Measurements from ENCODE around the gene EZR.
"Not testable (repeated sequence)": the region's sequence is repeated elsewhere in the genome, so short reads cannot be mapped to it uniquely, and the experiment has no call there.

Gene EZR

DNA sequence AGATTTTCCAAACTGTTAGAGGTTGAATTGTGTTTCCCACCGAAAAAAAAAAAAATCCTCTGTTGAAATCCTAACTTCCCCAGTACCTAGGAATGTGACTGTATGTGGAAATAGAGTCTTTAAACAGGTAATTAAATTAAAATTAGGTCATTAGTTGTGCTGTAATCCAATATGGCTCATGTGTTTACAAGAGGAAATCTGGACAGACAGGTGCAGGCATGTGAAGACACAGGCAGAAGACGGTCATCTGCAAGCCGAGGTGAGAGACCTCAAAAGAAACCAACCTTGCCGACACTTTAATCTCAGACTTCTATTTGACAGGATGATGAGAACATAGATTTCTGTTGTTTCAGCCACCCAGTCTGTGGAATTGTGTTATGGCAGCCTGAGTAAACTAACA is 28.6 kb upstream of the EZR start:
- Histone ChIP-seq H3K27ac (no peak overlapping the region), H3K4me3 (no peak overlapping the region), H3K9ac (ENCODE audit: insufficient read length) (no peak overlapping the region), H3K9me3 (ENCODE audit: low read depth, low read length) (no peaks in the 10 kb centered on the region), H3K36me3 (ENCODE audit: insufficient read depth, low read length) (no peaks in the 10 kb centered on the region)
- TF ChIP-seq EZH2 (IDR thresholded peaks at IDR 0.05) = no peak
- no peak for TF ChIP-seq POLR2AphosphoS5 (IDR thresholded peaks at IDR 0.05; ENCODE audit: borderline replicate concordance, low read depth, low read length)
- no peak for TF ChIP-seq FOXP2 (optimal IDR thresholded peaks at IDR 0.05; ENCODE audit: control extremely low read depth, extremely low read length, insufficient read depth)
- DNase-seq (ENCODE audit: low read depth, low spot score) = no peak

DNA sequence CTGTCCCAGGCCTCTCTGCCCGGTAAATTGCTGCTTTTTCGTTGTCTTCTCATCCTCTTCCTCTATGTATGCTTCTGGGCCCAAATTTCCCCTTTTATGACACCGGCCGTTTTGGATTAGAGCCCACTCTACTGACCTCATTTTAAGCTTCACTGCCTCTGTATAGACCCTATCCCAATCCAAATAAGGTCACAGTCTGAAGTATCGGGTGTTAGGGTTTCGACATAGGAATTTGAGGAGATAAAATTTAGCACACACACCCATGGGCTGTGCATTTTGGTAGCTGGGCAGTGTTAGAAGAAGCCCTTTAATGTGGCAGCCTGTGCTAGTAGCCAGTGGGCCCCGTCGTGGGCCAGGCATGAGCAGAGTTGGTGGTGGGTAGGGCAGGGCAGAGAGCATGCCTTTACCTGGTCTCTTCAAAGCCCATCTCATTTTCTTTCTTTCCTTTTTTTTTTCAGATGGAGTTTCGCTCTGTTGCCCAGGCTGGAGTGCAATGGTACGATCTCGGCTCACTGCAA is 27.9 kb upstream of the EZR start:
- H3K27ac ChIP-seq = no peak overlapping the region
- no peak for TF ChIP-seq POLR2AphosphoS5 (IDR thresholded peaks at IDR 0.05; ENCODE audit: borderline replicate concordance, low read depth, low read length)
- no peak for TF ChIP-seq EZH2 (IDR thresholded peaks at IDR 0.05)
- no peak for TF ChIP-seq FOXP2 (optimal IDR thresholded peaks at IDR 0.05; ENCODE audit: control extremely low read depth, extremely low read length, insufficient read depth)
- DNase-seq (ENCODE audit: low read depth, low spot score) = no peak
- H3K4me3 ChIP-seq = no peak overlapping the region
- H3K36me3 ChIP-seq (ENCODE audit: insufficient read depth, low read length) = no peaks in the 10 kb centered on the region
- no peaks in the 10 kb centered on the region for H3K9me3 ChIP-seq (ENCODE audit: low read depth, low read length)
- no peak overlapping the region for H3K9ac ChIP-seq (ENCODE audit: insufficient read length)

DNA sequence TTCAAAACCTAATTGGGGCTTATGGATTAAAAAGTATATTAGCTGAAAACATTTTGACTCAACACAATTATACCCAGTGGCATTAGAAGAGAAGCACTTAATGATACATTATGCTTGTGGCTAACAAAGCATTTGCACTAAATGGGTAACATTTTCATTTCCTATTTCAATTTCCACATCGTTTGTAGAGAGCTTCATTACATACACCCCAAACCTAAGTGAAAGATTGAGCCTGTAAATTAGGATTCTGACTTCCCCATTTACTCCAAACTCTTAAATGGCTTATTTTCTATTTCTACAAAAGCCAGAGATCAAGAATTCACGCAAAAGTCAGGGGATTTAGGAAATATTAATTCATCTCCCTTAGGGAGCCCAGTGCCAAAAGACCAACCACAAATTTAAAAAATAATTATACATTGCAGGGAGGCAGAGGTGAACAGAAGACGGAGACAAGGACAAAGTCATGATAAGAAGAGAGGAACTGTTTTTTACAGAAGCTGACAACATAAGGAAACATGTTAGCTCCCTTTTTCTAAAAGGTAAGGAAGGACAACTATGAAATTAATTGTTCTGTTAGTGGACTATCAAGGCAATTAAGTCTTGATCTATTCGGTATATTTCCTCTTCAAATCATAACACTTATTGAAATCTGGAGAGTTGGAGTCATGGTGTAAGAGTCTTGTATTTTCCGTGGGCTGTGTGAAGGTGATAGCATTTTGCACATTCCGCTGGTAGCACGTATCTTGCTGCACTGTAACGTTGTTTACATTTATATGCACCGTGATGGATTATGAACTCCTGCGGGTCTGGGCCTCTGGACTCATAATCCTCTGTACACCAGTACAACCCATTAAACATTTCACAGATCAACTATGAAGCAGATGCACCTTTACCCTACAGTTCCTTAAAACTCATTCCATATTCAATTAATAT is 24.8 kb upstream of the EZR start:
- H3K27ac ChIP-seq = no peak overlapping the region
- no peak overlapping the region for H3K4me3 ChIP-seq
- no peaks in the 10 kb centered on the region for H3K36me3 ChIP-seq (ENCODE audit: insufficient read depth, low read length)
- TF ChIP-seq FOXP2 (optimal IDR thresholded peaks at IDR 0.05; ENCODE audit: control extremely low read depth, extremely low read length, insufficient read depth) (no peak), EZH2 (IDR thresholded peaks at IDR 0.05) (no peak), POLR2AphosphoS5 (IDR thresholded peaks at IDR 0.05; ENCODE audit: borderline replicate concordance, low read depth, low read length) (no peak)
- H3K9me3 ChIP-seq (ENCODE audit: low read depth, low read length) = no peaks in the 10 kb centered on the region
- no peak for DNase-seq (ENCODE audit: low read depth, low spot score)
- no peak overlapping the region for H3K9ac ChIP-seq (ENCODE audit: insufficient read length)

DNA sequence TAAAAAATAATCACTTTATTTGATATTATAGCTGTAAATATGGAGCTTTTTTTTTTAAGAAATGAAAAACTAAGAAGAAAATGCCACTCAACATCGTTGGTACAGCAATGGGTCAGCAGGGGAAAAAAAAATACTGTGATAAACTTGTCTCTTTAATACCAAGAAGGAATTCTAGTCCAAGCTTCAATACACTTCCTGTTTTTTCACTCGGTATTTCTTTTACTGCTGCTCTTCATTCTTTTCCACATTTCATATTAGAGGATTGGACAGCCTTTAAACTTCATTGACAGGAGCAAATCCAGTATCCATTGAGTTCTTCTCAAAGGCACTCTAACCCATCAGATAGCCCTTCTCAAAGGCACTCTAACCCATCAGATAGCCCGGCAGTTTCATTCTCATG is 22.2 kb upstream of the EZR start:
- no peak overlapping the region for H3K27ac ChIP-seq
- TF ChIP-seq FOXP2 (optimal IDR thresholded peaks at IDR 0.05; ENCODE audit: control extremely low read depth, extremely low read length, insufficient read depth) (no peak), POLR2AphosphoS5 (IDR thresholded peaks at IDR 0.05; ENCODE audit: borderline replicate concordance, low read depth, low read length) (no peak), EZH2 (IDR thresholded peaks at IDR 0.05) (no peak)
- no peaks in the 10 kb centered on the region for H3K36me3 ChIP-seq (ENCODE audit: insufficient read depth, low read length)
- H3K9ac ChIP-seq (ENCODE audit: insufficient read length) = no peak overlapping the region
- H3K4me3 ChIP-seq = no peak overlapping the region
- no peak for DNase-seq (ENCODE audit: low read depth, low spot score)
- H3K9me3 ChIP-seq (ENCODE audit: low read depth, low read length) = no peaks in the 10 kb centered on the region

DNA sequence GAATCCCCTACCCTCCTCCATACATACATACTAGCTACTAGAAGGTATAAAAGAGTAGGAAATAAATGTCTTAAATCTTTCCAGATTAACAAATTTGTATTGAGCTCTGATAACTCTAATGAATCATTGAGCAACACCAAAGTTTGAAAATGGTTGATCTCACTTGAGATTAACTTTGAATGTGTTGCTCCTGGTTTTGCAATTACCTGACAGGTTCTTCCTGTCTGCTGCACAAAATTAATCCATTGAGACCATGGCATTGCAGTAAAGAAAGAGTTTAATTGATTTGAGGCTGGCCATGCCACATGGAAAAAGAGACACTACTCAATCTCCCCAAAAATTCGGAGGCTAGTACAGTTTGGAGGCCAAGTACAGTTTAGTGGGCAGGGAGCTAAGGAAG is 21.3 kb upstream of the EZR start:
- Histone ChIP-seq H3K9ac (ENCODE audit: insufficient read length) (no peak overlapping the region), H3K9me3 (ENCODE audit: low read depth, low read length) (no peaks in the 10 kb centered on the region), H3K4me3 (no peak overlapping the region), H3K27ac (no peak overlapping the region), H3K36me3 (ENCODE audit: insufficient read depth, low read length) (no peaks in the 10 kb centered on the region)
- DNase-seq (ENCODE audit: low read depth, low spot score) = no peak
- TF ChIP-seq EZH2 (IDR thresholded peaks at IDR 0.05) (no peak), FOXP2 (optimal IDR thresholded peaks at IDR 0.05; ENCODE audit: control extremely low read depth, extremely low read length, insufficient read depth) (no peak), POLR2AphosphoS5 (IDR thresholded peaks at IDR 0.05; ENCODE audit: borderline replicate concordance, low read depth, low read length) (no peak)

DNA sequence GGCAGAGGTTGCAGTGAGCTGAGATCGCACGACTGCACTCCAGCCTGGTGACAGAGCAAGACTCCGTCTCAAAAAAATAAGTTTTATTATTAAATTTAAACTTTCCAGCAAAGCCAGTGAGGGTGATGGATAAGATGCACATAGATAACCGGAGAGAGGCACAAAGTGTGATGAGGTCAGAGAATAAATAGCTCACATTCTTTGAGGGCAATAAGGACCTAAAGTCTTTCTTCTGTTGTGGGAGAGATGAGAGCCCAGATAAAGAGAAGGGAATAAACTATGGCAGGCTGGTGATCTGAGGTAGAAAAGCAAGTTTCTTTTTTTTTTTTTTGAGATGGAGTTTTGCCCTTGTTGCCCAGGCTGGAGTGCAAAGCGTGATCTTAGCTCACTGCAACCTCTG is 20.6 kb upstream of the EZR start:
- TF ChIP-seq FOXP2 (optimal IDR thresholded peaks at IDR 0.05; ENCODE audit: control extremely low read depth, extremely low read length, insufficient read depth) (no peak), POLR2AphosphoS5 (IDR thresholded peaks at IDR 0.05; ENCODE audit: borderline replicate concordance, low read depth, low read length) (no peak), EZH2 (IDR thresholded peaks at IDR 0.05) (no peak)
- Histone ChIP-seq H3K27ac (no peak overlapping the region), H3K9ac (ENCODE audit: insufficient read length) (no peak overlapping the region), H3K36me3 (ENCODE audit: insufficient read depth, low read length) (no peaks in the 10 kb centered on the region), H3K9me3 (ENCODE audit: low read depth, low read length) (no peaks in the 10 kb centered on the region), H3K4me3 (no peak overlapping the region)
- no peak for DNase-seq (ENCODE audit: low read depth, low spot score)

DNA sequence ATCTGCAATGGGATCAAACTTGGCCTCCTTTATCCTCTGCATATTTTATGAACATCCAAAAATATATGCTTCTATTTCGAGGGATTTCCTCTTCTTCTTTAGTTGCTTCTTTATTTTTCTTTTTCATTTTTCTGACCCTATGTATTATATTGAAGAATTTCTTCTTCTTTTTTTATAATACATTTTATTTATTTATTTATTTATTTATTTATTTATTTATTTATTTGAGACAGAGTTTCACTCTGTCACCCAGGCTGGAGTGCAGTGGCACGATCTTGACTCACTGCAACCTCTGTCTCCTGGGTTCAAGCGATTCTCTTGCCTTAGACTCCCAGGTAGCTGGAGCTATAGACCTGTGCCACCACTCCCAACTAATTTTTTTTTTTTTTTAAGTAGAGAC is 19.6 kb upstream of the EZR start:
- not testable (repeated sequence) for H3K36me3 ChIP-seq (ENCODE audit: insufficient read depth, low read length); H3K9me3 ChIP-seq (ENCODE audit: low read depth, low read length); DNase-seq (ENCODE audit: low read depth, low spot score); H3K9ac ChIP-seq (ENCODE audit: insufficient read length); H3K4me3 ChIP-seq; H3K27ac ChIP-seq

DNA sequence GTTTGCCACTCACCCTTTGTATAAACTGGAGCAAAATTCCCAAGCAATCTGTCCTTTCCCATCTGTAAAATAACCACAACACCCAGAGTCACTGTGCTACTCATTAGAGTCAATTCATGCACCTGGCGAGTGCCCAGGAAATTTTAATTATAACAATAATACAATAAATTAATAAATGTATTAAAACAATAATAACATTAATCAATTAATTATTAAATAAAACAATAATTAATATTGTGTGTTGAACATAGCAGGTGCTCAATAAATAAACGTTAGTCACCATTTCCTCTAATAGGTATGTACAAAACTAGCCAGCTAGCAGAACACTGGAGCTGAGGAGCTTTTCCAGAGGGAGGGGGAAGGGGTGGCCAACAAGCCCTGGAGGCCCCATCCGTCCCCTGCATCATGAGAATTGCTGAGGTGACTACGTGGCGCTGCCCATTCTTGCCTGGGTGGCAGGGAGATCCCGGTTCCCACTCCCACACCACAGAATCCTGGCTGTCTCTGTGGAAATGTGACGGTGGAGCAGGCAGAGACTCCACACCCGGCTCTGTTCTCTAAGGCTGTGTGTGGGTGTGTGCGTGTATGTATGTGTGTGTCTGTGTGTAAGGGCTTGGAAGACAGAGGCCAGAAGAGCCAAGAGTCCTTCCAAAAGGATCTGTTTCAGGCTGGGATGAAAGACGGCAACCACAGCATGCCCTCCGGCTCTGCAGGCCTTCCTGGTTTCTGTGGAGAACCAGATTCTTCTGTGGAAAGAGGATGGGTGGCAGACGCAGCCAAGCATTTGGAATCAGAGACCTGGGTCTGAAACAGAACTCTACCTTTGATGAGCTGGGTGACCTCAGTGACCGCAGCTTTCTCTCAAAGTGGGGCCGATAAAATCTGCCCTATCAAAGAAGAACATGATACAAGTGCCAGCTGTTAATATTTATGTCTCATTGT is 18.8 kb upstream of the EZR start:
- DNase-seq (ENCODE audit: low read depth, low spot score) = no peak
- TF ChIP-seq FOXP2 (optimal IDR thresholded peaks at IDR 0.05; ENCODE audit: control extremely low read depth, extremely low read length, insufficient read depth) (no peak), POLR2AphosphoS5 (IDR thresholded peaks at IDR 0.05; ENCODE audit: borderline replicate concordance, low read depth, low read length) (no peak), EZH2 (IDR thresholded peaks at IDR 0.05) (no peak)
- Histone ChIP-seq H3K36me3 (ENCODE audit: insufficient read depth, low read length) (no peaks in the 10 kb centered on the region), H3K4me3 (no peak overlapping the region), H3K27ac (no peak overlapping the region), H3K9me3 (ENCODE audit: low read depth, low read length) (no peaks in the 10 kb centered on the region), H3K9ac (ENCODE audit: insufficient read length) (no peak overlapping the region)

Data from SK-N-MC (cell line).